GM12892 (cell line): ENCODE data around the gene TSR3.

Source experiments
- POLR2A ChIP-seq: IDR thresholded peaks from 2 replicates; pipeline ENCODE4 v1.6.1; 2011; ENCODE audit warnings: low read depth, low read length, control low read depth
- POLR2AphosphoS5 ChIP-seq: IDR thresholded peaks from 2 replicates; pipeline ENCODE4 v1.6.1; 2011; ENCODE audit warnings: low read depth, low read length, control low read depth
- TAF1 ChIP-seq: IDR thresholded peaks from 2 replicates; pipeline ENCODE4 v1.6.1; 2011; ENCODE audit warnings: low read depth, mild to moderate bottlenecking, control low read depth, low read length, borderline replicate concordance

DNA sequence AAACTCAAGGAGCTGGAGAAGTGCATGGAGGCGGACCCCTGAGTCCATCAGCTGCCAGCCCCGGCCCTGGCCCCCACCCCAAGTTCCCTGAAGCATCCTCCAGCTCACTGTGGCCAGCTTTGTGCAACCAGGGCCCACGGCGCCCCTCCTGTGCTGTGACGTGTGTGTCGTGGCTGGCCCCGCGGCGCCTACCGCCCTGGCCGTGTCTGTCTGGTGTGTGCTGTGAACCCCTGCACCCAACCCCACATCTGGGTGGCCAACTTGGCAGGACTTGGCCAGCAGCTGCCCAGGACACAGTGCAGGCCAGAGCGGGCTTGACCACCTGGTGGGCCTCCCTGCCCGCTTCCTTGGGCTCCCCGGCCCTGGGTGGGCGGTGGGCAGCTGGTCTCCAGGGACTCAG lies 3.2 kb downstream of the TSR3 start:
- TF ChIP-seq POLR2A (no peak), POLR2AphosphoS5 (no peak), TAF1 (no peak)
